GM18870 (cell line): ENCODE data around the gene POLR3GL.
"Not testable (repeated sequence)": the region's sequence is repeated elsewhere in the genome, so short reads cannot be mapped to it uniquely, and the experiment has no call there.

Experiments
- ATAC-seq: cut with Tn5 transposase; IDR thresholded peaks from one replicate; pipeline ENCODE4 v1.9.1; 2021; ENCODE audit warnings: moderate library complexity; ENCODE audit not compliant: unreplicated experiment

Gene POLR3GL, protein sequence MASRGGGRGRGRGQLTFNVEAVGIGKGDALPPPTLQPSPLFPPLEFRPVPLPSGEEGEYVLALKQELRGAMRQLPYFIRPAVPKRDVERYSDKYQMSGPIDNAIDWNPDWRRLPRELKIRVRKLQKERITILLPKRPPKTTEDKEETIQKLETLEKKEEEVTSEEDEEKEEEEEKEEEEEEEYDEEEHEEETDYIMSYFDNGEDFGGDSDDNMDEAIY

DNA sequence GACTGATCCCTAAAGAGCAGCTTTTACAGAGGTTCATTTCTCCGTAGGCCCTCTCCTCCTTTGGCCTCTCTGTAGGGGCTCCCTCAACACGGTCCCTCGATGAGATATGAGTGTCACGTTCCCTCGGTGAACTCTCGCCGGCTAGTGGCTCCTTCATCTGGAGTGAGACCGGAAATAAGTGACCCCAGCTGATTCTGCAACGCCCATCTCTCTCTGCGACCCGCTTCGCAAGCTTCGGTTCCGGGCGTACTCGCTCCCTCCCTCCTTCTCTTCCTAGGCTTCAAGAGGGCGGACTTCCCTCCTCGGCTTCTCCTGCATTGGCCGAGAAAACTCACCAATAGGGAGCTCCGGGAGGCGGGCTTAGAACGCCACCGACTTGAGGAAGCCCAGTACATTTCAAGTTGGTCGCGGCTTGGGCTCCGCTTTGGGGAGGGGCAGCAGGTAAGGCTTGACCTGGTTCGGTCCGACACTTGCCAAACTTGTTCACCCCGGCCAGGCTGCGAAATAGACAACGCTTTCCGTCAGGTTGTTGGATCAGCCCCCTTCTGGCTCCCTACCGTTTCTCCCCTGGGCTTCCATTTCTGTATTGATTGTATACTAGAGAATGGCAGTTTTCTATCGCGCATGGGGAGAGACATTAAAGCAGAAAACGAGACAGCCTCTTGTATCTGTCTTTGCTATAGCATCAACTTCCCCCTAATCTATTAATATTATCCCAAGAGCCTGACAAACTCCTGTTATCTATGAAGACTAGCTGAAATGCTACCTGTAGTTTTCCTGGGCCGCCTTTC lies at the start of gene POLR3GL, which contains the start of gene ANKRD34A:
Gene POLR3GL, plus strand, starts transcription at position 363 of the 791 bp plus-strand sequence. CDS start 10,176 bp downstream, outside the sequence.
Gene ANKRD34A, minus strand, starts transcription at position 248 of the 791 bp plus-strand sequence. CDS start 2,816 bp downstream, outside the sequence.
- peak; percentile 80 for ATAC-seq

DNA sequence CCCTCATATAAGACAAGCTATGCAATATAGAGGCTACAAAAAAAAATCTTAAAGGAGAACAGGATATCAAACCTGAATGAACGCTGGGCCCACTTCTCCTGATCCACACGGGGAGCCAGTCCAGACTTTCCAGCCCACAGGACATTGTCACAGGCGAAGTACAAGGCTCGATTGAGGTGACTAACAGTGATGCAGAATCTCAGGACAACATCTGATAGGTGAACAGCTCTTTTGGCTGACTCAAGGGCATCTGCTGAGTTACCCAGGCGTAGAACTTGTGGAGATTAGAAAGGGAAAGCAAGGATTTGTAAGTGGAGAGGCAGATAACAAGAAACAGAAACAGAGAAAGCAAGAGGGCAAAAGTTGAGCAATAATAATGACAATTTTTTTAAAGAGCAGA lies 47.7 kb upstream of the POLR3GL start:
- ATAC-seq, result no peak

DNA sequence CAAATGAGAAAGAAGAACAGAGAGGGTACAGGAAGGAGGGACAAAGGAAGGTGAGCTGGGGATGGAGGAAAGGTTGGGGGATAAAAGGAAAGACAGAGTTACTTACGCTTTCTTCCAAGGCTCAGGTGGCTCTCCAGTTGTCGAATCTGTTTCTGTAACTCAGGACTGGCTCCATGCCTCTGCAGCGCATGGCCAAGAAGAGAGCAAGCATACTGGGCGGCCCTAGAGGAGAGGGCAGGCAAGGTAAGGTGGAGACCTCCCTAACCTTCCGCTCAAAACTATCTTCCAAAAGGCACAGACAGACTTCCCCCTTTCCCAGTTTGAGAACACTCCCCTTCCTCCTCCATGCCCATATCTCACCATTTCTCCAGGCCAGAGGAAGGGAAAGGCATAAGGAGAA lies 46.9 kb upstream of the POLR3GL start:
- ATAC-seq, result no peak

DNA sequence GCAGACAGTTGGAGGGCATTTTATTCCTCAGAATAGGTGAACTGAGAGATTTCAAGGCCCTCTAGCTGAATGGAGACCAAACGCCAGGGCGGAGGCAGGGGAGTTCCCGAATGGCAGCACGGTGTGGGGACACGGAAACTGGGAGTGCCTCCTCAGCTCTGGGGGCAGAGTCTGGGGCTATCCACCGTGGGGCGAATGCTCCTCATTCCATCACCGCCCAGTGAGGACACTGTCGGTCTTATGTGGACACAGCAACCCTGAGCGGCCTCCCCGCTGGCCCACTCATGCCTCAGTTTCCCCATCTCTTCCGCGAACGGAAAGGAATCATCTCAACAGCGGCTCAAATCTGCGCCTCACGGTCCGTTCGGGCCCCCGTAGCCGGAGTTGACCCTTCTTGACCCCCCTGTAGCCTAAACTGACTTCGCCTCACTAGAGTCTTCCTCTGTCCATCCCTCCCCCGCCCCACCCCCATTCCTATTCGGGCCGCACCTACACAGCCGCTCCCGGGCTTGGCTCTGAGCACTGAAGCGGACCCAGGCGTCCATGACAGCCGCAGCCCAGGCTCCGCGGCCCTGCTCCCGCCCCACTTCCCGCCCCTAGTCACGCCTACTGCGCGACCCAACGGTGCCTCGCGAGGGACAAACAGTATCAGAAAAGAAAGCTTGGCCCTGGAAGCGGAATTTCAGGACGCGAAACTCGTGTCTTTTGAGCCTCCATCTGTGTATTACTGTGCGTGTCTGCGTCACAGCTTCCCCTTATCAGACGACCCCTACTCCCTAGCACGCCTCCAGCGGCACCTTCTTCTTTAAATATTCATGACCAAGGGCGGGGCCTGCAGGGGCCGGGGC lies 46.1 kb upstream of the POLR3GL start, which contains the start of gene PEX11B:
Gene PEX11B, minus strand, starts transcription at position 574 of the 848 bp plus-strand sequence. Its CDS starts 29 bp downstream, at position 545.
- no peak for ATAC-seq

DNA sequence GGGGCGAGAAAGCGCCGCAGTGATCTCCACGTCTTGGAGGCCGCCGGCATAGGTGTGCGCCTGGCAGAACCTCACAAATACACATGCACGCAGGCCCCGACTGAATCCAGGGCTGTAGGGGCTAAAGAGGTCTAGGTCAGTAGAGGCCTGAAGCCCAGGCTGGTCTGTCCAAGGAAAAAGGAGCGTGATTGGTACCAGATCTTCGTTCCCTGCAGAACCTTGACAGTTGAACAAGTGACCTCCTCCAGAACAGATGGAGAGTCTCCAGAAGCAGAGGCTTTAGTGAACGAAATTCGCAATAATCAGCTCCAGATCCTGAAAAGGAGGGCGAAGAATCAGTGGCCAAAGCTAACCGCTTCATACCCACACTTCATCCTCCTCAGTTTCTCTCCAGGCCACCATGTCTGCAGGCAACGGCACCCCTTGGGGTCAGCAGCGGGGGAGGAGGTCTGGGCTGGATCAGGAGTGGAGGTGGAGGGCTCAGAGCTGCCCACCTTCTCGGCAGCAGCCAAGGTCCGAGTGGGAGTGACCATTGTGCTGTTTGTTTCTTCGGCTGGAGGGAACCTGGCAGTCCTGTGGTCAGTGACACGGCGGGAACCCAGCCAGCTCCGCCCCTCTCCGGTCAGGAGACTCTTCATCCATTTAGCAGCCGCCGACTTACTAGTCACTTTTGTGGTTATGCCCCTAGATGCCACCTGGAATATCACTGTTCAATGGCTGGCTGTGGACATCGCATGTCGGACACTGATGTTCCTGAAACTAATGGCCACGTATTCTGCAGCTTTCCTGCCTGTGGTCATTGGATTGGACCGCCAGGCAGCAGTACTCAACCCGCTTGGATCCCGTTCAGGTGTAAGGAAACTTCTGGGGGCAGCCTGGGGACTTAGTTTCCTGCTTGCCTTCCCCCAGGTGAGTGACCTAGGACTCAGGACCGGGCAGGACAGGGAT lies 45.2 kb upstream of the POLR3GL start:
- ATAC-seq, result no peak

DNA sequence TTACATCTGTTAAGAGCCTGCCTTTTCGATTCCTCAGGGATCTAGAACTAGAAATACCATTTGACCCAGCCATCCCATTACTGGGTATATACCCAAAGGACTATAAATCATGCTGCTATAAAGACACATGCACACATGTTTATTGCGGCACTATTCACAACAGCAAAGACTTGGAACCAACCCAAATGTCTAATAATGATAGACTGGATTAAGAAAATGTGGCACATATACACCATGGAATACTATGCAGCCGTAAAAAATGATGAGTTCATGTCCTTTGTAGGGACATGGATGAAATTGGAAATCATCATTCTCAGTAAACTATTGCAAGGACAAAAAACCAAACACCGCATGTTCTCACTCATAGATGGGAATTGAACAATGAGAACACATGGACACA lies 44.2 kb upstream of the POLR3GL start:
- not testable (repeated sequence) for ATAC-seq

DNA sequence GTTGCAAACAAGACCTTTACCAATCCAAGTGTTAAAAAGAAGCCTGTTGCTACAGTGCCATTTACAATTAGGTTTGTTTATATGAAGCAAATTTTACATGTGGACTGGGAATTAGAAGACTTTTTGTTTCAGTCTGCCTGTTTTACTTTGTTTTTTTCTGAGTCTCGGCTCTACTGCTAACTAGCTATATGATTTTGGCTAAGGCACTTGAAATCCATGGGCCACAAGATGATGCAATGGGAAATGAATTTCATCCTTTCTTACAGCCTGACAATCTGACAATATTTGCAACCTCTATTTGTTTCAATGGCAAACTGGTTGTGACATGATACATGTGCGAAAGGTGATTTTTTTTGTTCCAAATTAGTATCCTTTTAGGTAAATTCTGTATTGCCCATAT lies 42.2 kb upstream of the POLR3GL start:
- no peak for ATAC-seq

DNA sequence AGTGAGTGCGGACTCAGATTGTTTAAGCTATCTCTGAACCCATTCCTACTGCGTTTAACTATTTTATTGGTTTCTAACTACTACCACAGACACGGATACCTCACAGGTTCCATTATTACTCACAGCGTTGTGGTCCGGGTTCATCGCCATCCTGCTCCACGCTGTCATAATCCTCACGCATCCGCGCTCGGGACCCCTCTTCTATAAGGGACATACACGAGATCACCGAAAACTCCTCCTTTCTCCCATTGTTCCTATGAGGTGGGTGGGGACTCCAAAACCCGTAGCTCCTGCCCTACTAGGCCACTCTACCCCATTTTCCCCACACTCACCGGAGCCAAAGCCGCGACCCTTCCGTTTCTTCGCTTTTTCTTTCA lies 37.8 kb upstream of the POLR3GL start:
- no peak for ATAC-seq

DNA sequence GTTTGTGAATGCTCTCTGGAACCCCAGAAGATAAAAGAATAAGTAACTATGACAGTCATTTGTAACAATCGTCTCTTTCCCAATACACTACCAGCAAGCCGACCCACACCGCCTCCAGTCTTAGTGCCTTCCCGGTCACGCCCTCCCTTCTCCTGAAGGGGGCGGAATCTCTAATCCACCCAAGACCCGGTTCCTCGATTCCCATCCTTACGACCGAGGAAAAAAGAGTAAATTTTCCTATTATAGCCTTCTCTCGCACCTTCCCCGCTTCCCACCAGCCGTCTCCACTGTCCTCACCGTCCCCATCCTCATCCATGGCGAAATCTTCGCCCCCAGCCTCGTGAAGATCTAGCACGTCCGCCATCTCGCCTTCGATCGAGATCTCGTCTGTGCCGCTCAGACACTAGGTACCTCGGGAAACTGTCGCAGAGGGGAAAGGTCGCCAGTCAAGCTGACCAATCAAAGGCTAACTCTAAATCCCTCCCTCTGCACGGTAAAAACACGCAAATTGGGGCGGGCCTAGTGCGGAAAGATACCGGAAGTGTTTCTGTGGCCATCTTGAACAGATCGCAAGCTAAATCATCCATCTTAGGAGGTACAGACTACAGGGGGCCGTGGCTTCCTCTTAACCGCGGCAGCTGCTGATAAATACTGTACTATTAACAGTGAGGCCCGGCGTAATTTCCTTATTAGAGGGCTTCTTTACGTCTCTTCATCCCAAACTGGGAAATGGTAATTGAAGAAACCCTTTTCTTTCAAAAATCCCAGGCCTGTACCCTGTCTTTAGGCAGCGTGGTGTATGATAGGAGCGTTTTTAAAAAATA lies 37.2 kb upstream of the POLR3GL start, which contains the start of gene RBM8A:
Gene RBM8A, minus strand, starts transcription at position 422 of the 824 bp plus-strand sequence. Its CDS starts 58 bp downstream, at position 364.
- peak; percentile 93 for ATAC-seq

DNA sequence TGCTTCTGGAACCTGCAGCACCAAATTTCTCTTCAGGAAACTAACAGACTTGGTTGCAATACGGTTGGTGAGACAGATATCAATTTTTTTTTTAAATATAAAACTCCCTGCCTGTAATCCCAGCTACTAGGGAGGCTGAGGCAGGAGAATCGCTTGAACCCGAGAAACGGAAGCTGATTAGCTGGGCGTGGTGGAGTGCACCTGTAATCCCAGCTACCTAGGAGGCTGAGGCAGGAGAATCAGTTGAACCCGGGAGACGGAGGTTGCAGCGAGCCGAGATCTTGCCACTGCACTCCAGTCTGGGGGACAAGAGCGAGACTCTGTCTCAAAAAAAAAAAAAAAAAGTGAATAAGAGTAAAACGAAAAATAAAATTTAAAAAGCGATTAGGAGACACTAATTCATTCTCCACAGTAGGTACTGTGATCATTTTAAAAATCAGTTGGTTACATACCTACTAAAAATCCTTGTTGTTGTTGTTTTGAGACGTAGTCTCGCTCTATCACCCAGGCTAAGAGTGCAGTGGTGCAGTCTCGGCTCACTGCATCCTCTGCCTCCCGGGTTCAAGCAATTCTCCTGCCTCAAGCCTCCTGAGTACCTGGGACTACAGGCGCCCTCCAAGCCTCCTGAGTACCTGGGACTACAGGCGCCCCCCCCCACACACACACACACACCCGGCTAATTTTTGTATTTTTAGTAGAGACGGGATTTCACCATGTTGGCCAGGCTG lies 36.4 kb upstream of the POLR3GL start:
- ATAC-seq, result no peak

DNA sequence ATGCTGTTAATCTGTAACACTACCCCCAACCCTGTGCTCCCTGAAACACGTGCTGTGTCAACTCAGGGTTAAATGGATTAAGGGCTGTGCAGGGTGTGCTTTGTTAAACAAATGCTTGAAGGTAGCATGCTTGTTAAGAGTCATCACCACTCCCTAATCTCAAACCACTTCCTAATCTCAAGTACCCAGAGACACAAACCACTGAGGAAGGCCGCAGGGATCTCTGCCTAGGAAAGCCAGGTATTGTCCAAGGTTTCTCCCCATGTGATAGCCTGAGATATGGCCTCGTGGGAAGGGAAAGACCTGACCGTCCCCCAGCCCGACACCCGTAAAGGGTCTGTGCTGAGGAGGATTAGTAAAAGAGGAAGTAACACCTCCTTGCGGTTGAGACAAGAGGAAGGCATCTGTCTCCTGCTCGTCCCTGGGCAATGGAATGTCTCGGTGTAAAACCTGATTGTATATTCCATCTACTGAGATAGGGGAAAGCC lies 31.9 kb upstream of the POLR3GL start:
- ATAC-seq, result not testable (repeated sequence)

DNA sequence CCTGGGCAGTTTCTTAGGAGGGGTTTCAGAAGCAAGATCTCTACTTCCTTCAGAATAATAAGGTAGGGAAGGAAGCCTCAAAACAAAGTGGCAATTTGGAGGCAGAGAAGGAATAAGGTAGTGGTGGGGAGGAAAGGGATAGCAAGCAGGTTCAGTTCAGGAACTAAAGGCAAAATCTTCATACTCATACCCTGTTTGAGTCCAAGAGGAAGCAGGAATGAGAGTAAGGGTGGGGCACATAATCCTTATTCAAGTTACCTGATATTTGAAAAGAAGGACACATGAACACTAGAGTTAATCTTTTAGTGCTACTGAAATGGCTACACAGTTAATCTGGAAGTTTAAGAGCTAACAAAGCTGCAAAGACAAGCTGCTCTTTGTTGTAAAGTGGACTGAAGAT lies 28.8 kb upstream of the POLR3GL start:
- no peak for ATAC-seq

DNA sequence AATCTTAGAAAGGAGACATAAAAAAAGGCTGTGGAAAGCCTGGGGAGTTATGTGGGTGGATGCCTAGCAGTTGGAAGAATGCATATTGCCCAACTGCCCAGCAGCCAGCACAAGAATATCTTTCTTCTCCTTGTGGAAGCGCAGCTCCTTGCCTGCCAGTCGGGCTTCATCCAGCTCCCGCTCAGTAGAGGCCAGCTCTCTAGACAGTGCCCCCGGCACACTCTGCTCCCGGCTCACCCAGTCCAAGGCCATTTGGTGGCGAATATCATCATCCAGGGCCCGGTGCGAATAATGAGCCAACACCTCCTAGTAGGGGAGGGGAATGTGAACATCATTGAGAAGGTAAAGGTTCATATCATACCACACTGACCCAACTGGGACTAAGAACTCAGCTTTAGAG lies 28.2 kb upstream of the POLR3GL start:
- ATAC-seq, result no peak

DNA sequence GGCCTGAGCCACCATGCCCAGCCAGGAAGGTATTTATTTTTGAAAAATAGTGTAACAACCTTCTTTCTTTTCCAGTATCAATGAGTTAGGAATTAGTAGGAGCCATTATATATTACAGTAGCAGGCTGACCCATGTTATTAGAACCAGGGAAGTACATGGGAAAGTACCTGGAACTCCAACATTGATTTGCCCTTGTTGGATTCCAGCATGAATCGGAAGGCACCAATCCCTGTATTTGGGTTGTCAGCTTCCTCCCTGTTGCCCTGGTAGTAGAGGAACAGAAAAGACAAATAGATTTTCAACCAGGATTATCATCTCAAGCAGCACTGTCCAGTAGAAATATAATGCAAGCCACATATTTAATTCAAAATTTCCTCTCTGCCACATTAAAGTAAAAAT lies 27.1 kb upstream of the POLR3GL start:
- no peak for ATAC-seq

DNA sequence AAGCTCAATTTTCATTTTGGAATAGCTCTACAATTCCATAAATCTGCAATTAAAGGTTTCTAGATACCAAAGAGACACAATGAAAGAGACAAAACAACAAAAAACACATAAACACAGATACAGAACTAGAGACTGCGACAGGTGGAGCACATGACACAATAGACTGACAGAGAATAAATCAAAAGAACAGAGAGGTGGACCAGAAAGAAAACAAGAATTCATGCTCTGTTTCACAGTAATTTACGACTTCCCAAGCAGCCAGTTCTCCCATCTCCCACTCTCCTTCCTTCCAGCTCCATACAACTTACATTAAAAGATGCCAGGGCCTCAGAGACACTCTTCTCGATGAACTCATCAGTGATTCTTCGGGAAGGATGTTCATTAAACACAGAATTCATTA lies 22.1 kb upstream of the POLR3GL start:
- no peak for ATAC-seq

DNA sequence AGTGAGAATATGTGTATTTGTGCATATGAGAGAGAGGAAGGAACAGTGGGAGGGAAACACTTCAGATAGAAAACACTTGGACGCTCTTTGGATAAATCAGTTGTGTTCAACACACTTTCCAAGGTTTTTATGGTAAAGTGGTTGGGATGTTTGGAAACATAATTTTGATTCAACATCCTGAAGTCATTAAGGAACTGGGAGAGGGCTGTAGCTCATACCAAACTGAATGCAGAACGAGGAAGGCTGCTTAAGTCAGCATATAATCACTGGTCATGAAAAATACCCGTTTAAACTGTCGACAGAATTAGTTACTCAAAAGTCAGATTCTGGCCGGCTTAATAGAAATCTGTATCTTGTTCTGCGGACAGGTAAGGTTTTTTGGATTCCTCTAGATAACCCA lies 21.6 kb upstream of the POLR3GL start:
- ATAC-seq, result no peak

DNA sequence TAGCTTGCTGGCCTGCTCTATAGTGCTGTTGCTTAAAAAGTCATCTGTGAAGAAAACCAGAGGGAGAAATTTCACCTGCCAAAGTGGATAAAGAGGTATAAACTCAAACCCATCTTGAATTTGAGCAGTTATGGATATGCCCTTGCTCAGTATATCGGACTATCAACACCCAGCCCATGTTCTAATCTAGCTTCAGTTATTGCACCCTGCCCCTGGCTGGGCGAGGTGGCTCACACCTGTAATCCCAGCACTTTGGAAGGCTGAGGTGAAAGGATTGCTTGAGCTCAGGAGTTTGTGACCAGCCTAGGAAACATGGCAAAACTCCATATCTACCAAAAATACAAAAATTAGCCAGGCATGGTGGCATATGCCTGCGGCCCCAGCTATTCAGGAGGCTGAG lies 20.0 kb upstream of the POLR3GL start:
- ATAC-seq, result no peak

DNA sequence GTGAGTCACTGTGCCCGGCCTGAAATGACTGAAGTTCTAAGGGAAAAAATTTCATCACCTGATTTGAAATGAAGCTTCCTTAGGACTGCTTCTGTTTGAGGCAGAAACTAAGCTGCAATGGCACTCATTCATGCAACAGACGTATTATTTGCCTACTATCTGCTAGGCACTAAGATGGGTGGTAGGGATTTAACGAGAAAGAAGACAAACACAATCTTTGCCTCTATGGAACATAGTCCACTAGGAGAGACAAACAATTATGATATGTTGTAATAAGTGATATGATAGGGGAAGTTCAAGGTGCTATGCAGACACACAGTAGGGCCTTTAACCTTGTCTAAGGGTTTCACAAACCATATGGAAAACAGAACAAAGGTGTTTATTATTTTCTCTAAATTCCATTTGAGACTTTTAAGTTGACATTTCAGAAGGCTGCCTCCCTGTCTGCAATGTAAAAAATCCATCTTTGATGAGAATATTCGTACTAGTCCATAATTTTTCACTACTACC lies 18.0 kb upstream of the POLR3GL start:
- no peak for ATAC-seq
